K562 treated with DMSO at 1 percent for 4 hours (cell line): Measurements from ENCODE around the gene PPP1R13B. TPM values are rescaled to one million over a fixed set of nuclear protein-coding genes. Genes with fewer than 3 reads are reported as not detected.

Experiments used
- total RNA-seq: library from RNA; unstranded; fragments of 300-600 nt; gene quantifications from 2 replicates; pipeline ENCODE4 v1.2.3, GENCODE V29; 2022; ENCODE audit not compliant: insufficient read depth

The PPP1R13B gene, protein sequence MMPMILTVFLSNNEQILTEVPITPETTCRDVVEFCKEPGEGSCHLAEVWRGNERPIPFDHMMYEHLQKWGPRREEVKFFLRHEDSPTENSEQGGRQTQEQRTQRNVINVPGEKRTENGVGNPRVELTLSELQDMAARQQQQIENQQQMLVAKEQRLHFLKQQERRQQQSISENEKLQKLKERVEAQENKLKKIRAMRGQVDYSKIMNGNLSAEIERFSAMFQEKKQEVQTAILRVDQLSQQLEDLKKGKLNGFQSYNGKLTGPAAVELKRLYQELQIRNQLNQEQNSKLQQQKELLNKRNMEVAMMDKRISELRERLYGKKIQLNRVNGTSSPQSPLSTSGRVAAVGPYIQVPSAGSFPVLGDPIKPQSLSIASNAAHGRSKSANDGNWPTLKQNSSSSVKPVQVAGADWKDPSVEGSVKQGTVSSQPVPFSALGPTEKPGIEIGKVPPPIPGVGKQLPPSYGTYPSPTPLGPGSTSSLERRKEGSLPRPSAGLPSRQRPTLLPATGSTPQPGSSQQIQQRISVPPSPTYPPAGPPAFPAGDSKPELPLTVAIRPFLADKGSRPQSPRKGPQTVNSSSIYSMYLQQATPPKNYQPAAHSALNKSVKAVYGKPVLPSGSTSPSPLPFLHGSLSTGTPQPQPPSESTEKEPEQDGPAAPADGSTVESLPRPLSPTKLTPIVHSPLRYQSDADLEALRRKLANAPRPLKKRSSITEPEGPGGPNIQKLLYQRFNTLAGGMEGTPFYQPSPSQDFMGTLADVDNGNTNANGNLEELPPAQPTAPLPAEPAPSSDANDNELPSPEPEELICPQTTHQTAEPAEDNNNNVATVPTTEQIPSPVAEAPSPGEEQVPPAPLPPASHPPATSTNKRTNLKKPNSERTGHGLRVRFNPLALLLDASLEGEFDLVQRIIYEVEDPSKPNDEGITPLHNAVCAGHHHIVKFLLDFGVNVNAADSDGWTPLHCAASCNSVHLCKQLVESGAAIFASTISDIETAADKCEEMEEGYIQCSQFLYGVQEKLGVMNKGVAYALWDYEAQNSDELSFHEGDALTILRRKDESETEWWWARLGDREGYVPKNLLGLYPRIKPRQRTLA
- 1.7 and 3.6 TPM in 2 replicates for total RNA-seq

DNA sequence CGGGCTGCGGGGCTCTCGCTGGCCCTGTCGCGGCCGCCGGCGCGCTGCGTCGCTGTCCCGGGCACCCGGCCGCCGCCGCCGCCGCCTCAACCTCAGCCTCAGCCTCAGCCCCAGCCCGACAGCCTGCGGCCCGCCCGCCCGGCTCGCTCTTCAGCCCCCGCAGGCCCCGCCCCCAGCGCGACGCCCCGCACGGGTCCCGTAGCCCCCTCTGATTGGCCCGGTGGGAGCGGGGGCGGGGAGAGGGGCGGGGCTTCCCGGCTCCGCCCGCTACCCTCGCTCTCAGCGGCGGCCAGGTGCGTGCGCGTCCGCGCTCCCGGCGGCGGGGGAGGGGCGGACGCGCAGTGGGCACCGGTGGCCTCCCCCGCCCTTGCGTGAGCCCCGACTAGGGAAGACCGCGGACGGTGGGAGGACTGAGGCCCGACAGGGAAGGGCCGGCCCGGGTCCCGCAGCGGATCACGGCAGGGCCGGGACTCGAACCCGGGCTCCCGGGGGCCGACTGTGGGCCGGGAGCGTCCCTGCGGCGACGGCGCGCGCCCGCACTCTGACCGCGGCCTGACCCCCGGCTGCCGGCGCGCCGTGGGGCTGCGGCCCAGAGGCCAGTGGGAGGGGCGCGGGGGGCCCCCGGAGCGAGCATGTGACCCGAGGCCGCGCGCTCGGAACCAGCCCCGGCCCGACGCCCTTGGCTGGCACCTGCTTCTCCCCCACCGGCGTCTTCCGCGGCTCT is at the start of gene PPP1R13B:
TSS of gene PPP1R13B (minus strand) at position 125 of the 724 bp plus-strand sequence. CDS start 268 bp downstream, outside the sequence.

DNA sequence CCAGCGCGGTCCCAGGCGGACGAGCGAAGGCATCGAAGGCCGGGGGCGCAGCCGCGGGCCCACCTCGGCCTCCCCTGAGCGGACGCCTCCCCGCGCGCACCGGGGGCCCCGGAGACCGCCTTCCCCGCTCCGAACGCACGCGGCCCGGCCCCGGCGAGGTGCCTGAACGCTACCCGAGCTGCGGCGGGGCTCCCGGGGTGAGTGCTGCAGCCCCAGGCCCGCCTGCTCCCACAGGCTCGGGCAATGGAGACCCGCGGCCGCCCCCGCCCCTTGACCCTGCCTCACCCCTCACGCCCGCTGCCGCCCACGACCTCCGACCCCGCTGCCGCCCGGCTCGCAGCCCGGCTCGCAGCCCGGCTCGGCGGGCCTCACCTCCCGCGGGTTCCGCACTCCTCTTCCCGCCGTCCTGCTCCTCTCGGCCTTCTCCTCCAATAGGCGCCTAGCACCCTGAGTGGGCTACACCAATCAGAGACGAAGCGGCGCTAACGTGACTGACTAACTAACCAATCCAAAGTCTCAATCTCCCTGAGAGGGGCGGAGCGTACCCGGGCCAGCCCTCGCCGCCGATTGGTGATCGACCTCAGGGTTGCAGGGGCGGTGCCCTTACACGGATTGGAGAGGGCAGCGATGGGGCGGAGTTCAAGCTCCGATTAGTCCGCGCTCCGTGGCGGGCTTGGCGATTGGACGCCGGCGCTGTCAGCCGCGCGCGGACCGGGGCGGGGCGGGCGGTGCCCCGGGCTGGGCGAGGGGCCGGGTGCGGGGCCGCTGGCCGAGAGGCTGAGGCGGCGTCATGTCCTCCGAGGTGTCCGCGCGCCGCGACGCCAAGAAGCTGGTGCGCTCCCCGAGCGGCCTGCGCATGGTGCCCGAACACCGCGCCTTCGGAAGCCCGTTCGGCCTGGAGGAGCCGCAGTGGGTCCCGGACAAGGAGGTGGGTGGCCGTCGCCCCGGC is 132.0 kb downstream of the PPP1R13B start, which contains the start of the genes XRCC3 and ZFYVE21:
TSS of gene XRCC3 (minus strand) at position 400 of the 949 bp plus-strand sequence. CDS start 4,364 bp downstream, outside the sequence.
TSS of gene ZFYVE21 (plus strand) at position 759 of the 949 bp plus-strand sequence. CDS start at position 791, 32 bp downstream.

Other genes starting within 250 kb of the PPP1R13B start
- gene KLC1, start 218.4 kb downstream of the PPP1R13B start, total RNA-seq, result 78.2 and 112 TPM in 2 replicates
- gene XRCC3, start 132.1 kb downstream of the PPP1R13B start, total RNA-seq, result 22.3 and 26.3 TPM in 2 replicates
- 20.7 and 21.1 TPM in 2 replicates for gene ZFYVE21, start 131.8 kb downstream of the PPP1R13B start, total RNA-seq
- gene TDRD9, start 80.9 kb upstream of the PPP1R13B start, total RNA-seq, result not detected in 2 replicates
- gene RD3L, start 95.0 kb upstream of the PPP1R13B start, total RNA-seq, result not detected in 2 replicates
- gene ASPG, start 238.1 kb upstream of the PPP1R13B start, total RNA-seq, result not detected in 2 replicates